ENCODE measurements around the gene GORASP1.

GORASP1 gene

DNA sequence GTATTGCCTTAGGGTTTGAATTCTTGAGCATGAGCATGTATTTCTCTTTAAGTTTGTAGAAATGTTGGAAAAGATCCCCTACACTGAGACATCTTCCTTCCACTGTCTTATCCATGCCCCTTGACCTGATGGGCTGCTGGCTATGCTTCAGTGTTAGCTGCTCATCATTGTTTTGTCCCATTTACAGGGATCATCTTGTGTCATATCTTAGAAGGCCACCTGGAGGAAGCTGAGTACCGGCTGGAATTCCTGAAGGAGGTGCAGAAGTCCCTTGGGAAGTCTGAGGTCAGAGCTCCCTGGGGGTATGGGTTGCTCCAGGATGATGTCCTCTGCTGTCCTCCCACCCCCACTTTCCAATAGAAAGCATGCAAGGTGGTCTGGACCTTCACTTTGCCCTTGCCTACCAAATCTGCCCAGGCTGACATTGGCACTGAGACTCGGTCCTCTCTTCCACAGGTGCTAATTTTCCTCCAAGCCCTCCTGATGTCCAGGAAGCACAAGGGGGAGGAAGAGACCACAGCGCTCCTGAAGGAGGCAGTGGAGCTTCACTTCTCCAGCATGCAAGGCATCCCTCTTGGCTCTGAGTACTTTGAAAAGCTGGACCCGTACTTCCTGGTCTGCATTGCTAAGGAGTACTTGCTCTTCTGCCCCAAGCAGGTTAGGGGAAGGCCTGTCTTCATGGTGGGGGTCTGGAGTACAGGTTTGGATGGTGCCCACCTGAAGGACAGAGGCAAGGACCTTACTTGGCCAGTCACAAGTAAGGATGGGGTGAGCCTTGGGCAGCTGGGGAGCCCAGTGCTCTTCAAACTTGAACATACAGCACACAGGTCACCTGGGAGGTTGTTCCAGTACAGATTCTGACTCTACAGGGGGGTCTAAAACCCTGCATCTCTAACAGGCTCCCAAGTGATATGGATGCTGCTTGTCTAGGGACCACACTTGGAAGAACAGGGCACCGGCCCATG lies 17.7 kb upstream of the GORASP1 start:
- DNase-seq: no peak

- no peak for DNase-seq
Measured at GRCh38 chr3:39122813-39123212, 15.4 kb upstream of the GORASP1 start.

DNA sequence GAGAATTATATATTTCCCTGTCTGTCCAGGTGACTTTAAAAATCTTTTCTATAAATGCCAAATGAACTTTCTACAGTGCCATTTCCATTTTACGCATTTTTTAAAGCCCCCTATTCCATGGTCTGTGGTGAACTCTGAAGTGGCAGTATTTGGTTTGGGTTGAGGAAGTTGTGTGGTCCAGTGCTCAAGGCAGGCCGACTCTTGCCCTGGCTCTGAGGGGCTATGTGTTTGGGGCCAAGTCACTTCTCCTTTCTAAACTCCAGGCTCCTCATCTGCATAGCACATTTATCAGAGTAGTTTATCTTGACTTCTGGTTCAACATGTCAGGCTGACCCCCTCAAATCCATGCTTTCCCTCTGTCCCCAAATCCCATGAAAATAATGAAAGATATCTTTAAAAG lies 14.2 kb upstream of the GORASP1 start:
- no peak for DNase-seq

DNA sequence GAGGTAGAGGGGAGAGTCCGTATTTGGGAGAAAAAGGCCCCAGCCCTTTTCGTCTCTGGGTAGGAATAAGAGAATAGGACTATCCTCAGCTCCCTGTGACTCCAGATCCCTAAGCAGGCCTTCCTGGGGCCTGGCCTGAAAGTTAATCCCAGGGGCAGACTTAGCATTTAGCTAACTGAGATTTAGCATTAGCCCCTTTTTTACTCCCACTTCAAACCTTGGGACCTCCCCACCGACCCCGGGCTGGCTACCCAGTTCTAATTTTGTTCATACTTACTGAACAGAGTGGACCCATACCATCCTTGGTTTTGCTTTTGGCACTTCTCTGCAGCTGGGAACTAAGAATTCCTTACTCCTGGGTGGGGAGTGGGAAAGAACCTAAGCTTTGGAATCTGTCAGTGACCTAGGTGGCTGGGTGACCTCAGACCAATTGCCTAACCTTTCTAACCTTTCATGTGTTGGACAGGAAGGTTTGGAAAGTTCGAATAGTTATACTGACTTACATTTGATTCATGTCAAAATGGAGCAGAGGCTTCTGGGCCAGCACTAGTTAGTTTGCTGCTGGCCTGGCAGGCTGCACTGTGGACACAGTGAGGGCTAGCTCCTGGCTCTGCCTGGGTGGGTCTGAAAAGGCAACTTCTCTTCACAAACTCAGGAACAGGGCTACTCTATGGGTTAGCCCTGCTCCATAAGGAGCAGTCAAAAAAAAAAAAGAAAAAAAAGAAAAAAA lies 11.7 kb upstream of the GORASP1 start:
- no peak for DNase-seq

DNA sequence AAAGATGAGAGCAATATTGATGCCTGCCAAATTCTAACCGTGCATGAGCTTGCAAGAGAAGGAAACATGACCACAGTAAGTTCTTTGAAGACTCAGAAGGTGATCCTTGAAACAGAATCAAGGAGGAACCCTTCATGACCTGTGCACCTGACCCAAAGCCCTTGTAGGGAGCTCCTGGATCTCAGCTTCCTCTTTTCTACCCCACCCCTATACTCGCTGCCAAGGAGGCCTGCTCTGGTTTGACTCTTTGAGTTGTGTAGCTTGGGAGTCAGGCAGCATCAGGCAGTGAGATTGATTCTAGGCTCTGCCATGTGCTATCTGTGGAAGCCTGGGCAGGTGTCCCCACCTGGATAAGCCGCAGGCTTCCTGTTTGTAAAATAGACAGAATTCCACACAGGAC lies 10.7 kb upstream of the GORASP1 start:
- DNase-seq: no peak

DNA sequence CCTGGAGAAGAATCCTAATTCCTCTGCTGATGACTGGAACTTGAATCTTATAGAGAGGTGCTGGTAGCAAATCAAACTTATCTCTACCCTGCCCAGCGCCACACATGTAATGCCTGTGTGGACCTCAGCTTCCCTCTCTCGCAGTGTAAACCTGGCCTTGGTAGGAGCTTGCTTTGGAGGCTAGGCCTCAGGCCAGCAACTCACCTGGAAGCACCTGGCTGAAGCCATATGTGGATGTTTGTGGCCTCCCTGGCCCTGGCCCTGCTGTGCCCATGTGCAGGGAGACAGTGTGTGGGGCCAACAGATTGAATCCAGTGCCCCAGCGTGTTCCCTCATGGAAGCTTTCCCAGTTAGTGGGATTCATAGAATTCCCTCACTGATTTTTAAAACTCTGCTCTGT lies 8.4 kb upstream of the GORASP1 start:
- no peak for DNase-seq

DNA sequence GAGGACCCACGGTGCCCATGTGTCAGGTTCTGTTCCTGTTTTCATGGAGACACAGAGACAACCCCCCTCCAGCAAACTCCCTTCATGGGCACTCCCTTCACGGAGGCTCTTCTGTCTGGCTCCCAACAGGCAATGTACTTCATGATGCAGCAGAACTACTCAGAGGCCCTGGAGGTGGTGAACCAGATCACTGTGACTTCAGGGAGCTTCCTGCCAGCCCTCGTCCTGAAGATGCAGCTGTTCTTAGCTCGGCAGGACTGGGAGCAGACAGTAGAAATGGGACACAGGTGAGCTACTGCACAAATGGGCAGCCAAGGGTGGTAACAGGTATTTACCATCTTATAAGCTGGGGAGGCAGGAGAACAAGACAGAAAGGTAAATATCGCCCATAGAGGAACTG lies 7.0 kb upstream of the GORASP1 start:
- no peak for DNase-seq

DNA sequence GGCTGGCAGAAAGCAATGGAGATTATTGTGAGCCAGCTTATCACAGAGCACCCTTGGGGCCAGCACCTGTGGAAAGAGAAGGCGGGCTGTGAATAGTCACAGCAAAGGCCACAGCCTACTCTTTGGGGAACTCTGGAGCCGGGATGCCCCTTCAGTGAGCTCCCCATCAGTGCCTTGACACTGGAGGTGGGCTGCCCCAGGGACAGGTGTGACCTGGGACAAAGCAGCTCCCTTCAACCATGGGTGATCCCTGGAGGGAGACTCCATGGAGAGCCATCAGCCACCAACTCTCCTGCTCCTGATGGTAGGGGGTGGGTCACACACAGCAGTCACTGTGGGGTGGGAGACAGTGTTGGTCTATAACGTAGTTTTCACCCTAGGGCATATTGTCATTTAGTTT lies 5.9 kb upstream of the GORASP1 start:
- DNase-seq: no peak

GRCh38 chr3:39112535-39112934 lies 5.1 kb upstream of the GORASP1 start:
- no peak for DNase-seq

DNA sequence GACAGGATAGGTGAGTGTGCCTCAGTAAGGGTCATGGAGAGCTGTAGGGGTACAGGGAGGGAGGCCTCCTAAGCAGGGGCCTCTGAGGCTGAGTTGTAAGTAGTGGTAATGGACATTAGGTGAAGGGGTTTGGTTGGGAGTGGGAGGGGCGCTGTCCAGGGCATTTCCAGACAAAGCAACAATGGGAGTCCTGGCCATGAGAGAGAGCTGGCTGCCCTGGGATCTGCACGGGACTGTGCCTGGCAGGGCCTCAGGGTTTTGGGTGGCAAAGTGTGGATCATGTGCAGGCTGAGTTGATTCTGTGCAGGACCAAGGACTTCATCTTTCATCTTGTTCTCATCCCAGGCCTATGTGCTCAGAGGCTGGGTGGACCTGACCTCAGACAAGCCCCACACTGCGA lies 4.7 kb upstream of the GORASP1 start:
- no peak for DNase-seq

- no peak for DNase-seq
Measured at GRCh38 chr3:39110041-39110639, 2.7 kb upstream of the GORASP1 start.

DNA sequence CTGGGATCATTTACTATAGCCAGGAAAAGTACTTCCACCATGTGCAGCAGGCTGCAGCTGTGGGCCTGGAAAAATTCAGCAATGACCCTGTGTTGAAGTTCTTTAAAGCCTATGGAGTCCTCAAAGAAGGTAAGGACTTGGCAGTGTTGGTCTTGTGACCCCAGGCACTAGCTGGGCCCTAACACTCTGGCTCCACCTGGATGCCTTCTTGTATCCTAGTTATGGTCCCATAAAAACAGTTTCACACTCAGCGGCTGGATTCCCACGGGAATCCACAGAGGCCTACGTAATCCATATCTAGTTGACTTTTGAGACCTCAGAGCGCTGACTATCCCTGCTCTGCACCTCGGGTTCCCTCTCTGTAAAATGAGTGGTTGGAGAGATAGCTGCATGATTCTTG lies 1.7 kb upstream of the GORASP1 start:
- no peak for DNase-seq

DNA sequence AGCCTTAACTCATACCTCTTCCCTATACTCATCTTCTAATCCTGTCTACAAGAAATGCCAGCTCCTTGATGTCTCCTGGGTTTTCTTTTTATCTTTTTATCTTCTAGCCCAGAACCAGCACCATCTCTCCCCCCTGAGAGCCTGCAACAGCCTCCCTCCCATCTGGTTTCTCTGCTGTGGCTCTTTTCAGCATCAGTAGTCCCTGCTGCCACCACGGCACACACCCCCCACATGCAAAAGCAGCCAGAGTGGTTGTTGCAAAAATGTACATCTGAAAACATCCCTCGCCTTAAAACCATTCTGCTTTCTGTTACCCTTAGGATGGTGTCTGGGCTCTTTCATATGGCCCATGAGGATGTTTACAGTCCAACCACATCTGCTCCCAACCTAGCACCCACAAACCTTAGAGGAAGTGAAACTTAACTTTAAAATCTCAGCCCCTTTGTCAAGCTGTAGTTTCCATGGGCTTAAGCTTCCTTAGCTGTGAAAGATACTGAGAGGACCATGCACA lies 828 bp upstream of the GORASP1 start:
- peak; percentile 58 for DNase-seq

DNA sequence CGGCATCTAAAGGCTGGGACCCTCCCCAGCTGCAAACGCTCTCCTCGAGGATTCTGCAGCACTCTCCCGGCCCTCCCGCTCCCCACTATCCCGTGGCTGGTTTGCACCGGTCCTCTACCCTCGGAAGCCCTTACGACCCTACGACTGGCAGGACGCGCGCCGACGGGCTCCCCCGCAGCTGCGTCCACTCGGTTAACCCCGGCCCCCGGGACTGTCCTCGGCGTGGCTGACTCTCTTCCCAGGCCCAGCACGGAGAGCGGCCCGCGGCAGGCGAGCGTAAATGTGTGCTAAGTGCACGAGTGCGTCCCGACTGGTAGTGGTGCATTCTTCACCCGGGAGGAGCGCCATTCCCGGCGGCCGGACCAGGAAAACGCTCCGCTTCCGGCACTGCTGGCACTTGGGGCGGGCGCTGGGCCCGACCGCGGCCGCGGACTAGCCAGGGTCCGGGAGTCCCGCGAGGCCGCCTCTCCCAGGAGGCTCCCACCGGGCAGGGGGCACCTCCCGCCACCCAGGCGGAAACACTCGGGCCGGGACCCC lies 508 bp downstream of the GORASP1 start:
- peak; percentile 20 for DNase-seq

- no peak for DNase-seq
Measured at GRCh38 chr3:39106281-39106811, 1.1 kb downstream of the GORASP1 start.

- no peak for DNase-seq
Measured at GRCh38 chr3:39105687-39106063, 1.8 kb downstream of the GORASP1 start.

DNA sequence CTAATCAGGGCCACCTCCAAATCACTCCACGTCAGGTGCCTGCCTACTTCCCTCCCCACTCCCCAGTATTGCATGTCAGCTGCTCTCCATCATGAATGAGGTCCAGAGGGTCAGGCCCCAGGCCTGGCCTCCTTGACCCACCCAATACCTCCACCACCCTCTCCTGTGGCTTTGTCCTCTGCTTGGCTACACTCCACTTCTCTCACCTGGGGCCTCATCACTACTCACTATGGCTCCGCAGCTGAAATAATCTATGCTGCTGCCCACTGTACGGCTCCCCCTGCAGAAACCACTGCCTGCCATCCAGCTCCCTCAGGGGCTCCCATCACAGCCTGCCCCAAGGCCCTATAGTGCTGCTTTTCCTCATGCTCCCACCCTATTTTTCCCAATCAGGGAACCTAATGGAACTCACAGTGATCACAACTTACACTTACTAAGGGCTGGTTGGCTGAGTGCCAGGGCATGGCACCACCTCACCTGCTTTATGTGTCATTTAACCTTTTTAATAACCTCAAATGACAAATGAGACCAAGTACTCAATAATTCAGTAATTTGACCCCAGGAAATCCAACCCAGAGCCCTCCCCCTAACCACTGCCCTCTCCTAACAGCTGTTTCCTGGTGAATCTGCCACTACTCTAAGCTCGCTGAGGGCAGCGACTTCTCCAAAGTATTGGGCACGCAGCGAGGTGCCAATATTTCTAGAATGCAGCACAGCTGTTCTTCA lies 2.3 kb downstream of the GORASP1 start:
- DNase-seq: no peak

DNA sequence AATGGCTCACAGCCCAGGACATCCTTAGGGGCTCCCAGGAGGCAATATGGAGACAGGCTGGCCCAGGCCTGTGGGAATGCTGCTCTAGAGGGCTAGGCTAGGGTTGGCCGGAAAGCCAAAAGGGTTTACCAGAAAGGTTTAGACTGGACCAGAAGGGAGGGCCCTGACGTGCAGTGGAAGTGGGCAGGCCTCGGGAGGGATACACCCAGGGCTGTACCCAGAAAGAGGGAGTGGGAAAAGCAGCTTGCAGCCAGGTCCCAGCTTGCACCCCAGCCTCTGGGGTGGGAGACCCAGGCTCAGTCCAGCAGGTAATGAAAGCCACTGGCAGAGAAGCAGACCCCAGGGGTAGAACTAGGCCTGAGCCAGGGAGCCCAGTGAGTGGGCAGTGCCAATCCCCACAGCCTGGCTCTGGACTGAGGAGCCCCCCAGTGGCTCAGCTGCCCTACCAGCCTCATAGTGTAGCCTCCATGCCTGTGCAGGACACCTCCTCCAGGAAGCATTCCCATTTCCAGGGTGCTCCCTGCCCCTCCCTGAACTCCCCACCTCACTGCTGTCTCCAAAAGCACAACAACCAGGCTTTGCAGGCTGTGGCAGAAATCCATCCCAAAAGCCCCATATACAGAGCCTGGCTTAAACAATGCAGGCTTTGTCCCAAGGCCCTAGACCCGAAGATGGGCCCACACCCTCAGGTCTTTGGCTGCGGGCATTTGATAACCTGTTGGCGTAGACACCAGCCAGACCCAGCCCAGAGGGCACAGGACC lies 3.5 kb downstream of the GORASP1 start:
- no peak for DNase-seq

- no peak for DNase-seq
Measured at GRCh38 chr3:39103324-39103693, 4.1 kb downstream of the GORASP1 start.

DNA sequence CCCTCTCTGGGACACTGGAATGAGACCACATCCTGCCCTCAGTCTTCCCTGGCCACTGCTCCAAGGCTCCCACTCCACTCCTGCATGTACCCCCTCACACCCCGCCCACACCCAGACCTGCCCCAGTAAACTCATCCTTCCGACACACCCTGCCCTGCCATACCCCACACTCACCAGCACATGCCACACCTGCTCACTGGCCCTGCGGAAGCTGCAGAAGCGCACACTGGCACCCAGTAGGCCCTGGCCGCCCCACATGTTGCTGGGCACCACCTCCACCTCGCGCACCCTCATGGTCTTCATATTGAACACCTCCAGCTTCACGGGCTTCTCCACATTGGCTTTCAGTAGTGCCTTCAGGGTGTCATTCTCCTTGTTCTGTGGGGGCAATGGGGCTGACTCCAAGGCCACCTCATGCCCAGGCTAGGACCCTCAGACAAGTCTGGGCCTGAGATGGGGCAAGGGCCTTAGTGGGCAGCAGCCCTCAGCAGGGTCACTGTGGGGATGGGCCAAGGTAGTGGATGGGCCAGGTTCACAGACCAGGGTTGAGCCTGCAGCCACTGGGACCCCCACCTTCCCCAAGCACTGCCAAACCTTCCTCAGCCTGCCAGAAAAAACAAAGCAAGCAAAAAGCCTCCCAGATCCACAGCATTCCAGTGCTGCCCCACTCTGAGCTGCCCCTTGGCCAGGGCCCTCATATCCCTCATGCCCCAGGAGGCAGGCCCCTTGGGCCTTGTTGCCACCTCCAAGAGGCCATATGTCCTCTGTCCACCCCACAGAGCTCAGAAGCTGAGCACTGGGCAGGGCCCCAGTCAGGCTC lies 4.7 kb downstream of the GORASP1 start:
- no peak for DNase-seq

All from activated CD4-positive, alpha-beta T cell treated with anti-CD3 and anti-CD28 coated beads, Interleukin-10, Interleukin-2, amounts not matched to agents 100 ng/mL and 50 ng/mL, durations not matched to agents 16 hours and 8 hours (primary cell).